Astrocyte (in vitro differentiated cells and primary cell): Measurements from ENCODE around the gene DMRT2.

ENCODE experiments used
- CTCF ChIP-seq: IDR thresholded peaks from 2 replicates; pipeline ENCODE4 v1.5.1; 2011; ENCODE audit warnings: low read depth, mild to moderate bottlenecking, inconsistent platforms, low read length, moderate library complexity; ENCODE audit not compliant: insufficient read depth
- EZH2 ChIP-seq: IDR thresholded peaks from 2 replicates; pipeline ENCODE4 v1.6.1; 2012; ENCODE audit warnings: mild to moderate bottlenecking, low read length, inconsistent platforms; ENCODE audit not compliant: insufficient read depth

- TF ChIP-seq CTCF (no peak), EZH2 (no peak)
Measured at GRCh38 chr9:1052365-1053281, 2.5 kb downstream of the DMRT2 start.
